Lower lobe of right lung (tissue), 2 donors: ENCODE data around the gene ZFP64. TPM values are rescaled to one million over a fixed set of nuclear protein-coding genes. Genes with fewer than 3 reads are reported as not detected.

Experiments
- ATAC-seq, 2 donors: fragments of 200-7000 bp; cut with Tn5 transposase; one replicate each; pipeline ENCODE4 v1.9.1; 2020 to 2022; ENCODE audit warnings: mild to moderate bottlenecking in 2 of 2, moderate library complexity in 2 of 2
- DNase-seq: peaks from one replicate; pipeline ENCODE4 v3.0.0-alpha.2; 2020
- H3K27ac ChIP-seq: fragments of 200-600 bp; one replicate; pipeline ENCODE4 v1.8.0; 2022
- H3K27me3 ChIP-seq: fragments of 200-600 bp; one replicate; pipeline ENCODE4 v1.8.0; 2022; ENCODE audit warnings: low read depth
- H3K36me3 ChIP-seq: fragments of 200-600 bp; one replicate; pipeline ENCODE4 v1.8.0; 2022; ENCODE audit warnings: mild to moderate bottlenecking
- H3K4me1 ChIP-seq: fragments of 200-600 bp; one replicate; pipeline ENCODE4 v1.8.0; 2022
- H3K4me3 ChIP-seq: fragments of 200-600 bp; one replicate; pipeline ENCODE4 v1.8.0; 2022; ENCODE audit warnings: mild to moderate bottlenecking
- H3K9me3 ChIP-seq: fragments of 200-600 bp; one replicate; pipeline ENCODE4 v1.8.0; 2022
- intact Hi-C: fragments of 100-400 bp; cut with DNase I; formaldehyde crosslinking; loops from one replicate; pipeline ENCODE4 v1.11.0; 2022
- total RNA-seq: library from RNA; stranded (reverse); fragmentation: NEBNext Ultra II Directional; extraction: Animal tissue kit (Norgen Biotek cat#: 25700); gene quantifications from one replicate; pipeline ENCODE4 v1.2.1, GENCODE V29; 2021
- TF ChIP-seq, protein P1 (sequence below): fragments of 200-600 bp; IDR thresholded peaks from one replicate; pipeline ENCODE4 v1.8.0; 2022; ENCODE audit warnings: antibody characterized with exemption, mild to moderate bottlenecking
- donor health status: DM: no; HTN: yes; CAD: no; lungs with severe emphysema.

Gene ZFP64
- total RNA-seq, 1 donor from 2014 or later, result 12.8 TPM

DNA sequence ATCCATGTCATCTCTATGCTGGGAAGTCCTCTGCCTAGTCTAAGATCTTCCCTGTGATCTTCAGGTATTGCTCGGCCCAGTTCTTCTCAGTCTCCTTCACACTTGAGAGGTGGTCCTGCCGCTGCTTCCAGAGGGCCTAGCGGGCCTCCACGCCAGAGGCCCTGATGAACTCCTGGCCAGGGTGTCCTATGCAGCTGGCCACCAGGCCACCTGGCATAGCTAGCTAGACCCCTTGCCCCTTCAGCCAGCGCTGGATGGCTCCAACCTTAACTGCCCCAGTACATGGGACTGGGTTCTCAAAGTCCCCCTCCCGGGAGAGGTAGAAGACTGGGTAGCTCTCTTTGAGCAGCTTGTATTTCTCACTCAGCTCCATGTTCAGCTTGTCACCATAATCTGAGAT, 81.1 kb downstream of the ZFP64 start:
- Histone ChIP-seq H3K36me3 (no peaks in the 10 kb centered on the region), H3K27me3 (peaks cover 14% of the 10 kb centered on the region), H3K4me3 (no peak overlapping the region), H3K4me1 (peaks cover 7% of the 10 kb centered on the region), H3K27ac (no peak overlapping the region), H3K9me3 (no peaks in the 10 kb centered on the region)
- TF ChIP-seq, protein P1, sequence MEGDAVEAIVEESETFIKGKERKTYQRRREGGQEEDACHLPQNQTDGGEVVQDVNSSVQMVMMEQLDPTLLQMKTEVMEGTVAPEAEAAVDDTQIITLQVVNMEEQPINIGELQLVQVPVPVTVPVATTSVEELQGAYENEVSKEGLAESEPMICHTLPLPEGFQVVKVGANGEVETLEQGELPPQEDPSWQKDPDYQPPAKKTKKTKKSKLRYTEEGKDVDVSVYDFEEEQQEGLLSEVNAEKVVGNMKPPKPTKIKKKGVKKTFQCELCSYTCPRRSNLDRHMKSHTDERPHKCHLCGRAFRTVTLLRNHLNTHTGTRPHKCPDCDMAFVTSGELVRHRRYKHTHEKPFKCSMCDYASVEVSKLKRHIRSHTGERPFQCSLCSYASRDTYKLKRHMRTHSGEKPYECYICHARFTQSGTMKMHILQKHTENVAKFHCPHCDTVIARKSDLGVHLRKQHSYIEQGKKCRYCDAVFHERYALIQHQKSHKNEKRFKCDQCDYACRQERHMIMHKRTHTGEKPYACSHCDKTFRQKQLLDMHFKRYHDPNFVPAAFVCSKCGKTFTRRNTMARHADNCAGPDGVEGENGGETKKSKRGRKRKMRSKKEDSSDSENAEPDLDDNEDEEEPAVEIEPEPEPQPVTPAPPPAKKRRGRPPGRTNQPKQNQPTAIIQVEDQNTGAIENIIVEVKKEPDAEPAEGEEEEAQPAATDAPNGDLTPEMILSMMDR, result no peak
- intact Hi-C loops, result no loop called here
- ATAC-seq (no peak), DNase-seq (no peak)

DNA sequence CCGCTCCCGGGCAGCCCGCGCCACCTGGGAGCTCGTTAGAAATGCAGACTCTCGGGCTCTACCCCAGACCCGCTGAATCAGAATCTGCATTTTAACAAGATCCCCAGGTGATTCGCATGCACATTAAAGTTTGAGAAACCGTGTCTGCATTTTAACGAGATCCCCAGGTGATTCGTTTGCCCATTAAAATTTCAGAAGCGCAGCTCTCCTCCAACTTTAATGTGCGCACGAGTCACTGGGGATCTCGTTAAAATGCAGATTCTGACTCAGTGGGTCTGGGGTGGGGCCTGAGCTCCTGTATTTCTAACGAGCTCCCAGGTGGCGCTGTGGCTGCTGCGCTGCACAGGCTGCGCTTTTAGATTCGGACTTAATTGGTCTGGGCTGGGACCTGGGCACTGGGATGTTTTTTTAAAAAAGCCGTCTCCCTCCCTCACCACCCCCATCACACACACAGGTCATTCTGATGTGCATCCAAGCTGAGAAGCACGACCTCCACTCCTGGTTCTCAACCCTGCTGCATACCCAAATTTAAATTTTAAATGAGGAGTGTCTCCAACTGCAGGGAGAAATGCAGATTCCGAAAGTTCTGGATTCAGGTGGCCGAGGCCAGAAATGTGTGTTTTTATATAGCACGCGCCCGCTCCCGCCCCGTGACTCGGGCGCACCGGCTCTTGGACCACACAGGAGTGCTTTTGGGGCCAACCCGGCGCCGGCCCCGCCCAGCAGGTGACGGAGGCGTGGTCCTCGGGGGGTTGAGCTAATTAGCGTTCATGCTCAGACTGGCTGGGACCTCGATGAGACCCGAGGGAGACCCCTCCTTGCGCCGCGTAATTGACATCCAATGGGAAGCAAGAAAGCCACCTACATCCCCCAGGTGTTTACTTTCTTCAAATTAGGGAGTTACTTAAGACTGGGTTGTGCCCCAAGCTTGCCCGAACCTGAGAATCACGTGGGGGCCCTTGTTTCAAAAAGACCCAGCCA, 85.8 kb downstream of the ZFP64 start:
- no peak for DNase-seq
- Histone ChIP-seq H3K4me3 (peak overlapping the region; percentile 42), H3K27ac (no peak overlapping the region), H3K36me3 (no peaks in the 10 kb centered on the region), H3K4me1 (peaks cover 27% of the 10 kb centered on the region), H3K27me3 (peaks cover 37% of the 10 kb centered on the region), H3K9me3 (no peaks in the 10 kb centered on the region)
- TF ChIP-seq, protein P1, result no peak
- ATAC-seq, result peak in 1 of 2 donors; percentile 28
- intact Hi-C loops, result no loop called here

DNA sequence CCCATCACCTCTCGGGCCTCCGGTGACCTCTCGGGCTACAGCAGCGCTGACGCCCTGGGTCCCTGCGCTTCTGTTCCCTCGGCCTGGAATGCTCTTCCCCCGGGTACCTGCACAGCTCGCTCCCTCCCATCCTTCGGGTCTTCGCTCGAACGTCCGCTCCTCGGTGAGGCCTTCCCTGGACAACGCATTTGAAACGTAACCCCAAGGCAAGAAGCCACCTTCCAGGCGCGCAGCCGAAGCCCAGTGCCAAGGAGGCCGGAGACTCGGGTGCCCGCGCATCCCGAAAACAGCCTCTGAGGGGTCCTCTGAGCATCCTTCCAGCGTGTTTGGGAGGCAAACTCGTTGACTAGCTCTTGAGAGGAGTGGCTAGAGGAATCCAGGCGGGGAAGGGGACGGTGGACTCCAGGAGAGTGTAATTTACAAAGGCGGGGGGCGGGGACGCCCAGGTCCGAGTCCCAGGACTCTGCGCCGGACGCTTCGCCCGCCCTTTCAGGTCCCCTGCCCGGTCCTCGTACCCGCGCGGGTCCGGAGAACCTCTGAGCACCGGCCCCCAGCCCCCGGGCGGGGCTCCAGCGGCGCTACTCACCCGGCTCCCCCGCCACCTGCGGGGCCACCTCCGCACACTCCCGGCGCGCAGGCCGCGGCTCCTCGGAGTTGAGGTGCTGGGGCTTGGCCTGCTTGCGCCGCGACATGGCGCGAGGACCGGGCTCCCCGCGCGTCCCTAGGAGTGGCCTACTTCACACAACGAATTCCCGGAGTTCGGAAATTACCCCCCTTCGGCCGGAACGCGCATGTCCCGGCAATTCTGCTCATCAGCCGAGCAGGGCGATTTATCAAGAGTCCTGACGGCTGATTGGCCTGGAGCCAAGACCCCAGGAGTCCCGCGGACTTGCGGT, 86.8 kb downstream of the ZFP64 start:
- Histone ChIP-seq H3K27ac (no peak overlapping the region), H3K36me3 (no peaks in the 10 kb centered on the region), H3K27me3 (peaks cover 37% of the 10 kb centered on the region), H3K4me3 (peak overlapping the region; percentile 42), H3K9me3 (no peaks in the 10 kb centered on the region), H3K4me1 (peaks cover 27% of the 10 kb centered on the region)
- intact Hi-C loops, result no loop called here
- peak; percentile 44 to 51 for ATAC-seq
- no peak for DNase-seq
- TF ChIP-seq, protein P1, result no peak

DNA sequence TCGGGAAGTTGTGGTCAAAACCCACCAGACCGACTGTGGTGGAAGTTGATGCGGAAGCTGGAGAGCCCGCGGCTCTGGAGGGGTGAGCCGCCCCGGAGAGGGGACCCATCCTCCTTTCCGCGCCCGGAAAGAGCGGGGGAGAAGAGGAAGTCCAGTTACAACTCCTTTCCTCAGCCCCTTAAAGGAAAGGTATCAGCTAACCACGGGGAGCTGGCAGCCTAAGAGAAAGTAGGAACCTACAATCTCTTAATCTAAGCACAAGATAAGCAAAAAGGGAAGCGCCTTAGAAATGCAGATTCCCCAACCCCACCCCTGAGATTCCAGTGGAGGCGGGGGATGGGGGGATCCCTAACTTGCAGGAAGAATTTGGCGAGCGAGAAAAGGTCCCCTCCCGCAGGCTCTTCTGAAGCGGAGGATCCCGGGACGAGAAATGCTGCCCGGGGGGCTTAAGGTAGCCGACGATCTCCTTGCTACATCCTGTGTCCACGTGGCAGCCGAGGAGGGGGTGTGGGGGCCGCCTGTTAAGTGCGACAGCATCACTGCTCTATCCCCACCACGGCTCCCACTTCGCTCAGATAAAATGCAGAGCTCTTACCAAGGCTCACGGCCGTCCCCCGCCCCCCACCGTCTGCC, 87.5 kb downstream of the ZFP64 start:
- peaks cover 27% of the 10 kb centered on the region for H3K4me1 ChIP-seq
- TF ChIP-seq, protein P1, result no peak
- no peak for DNase-seq
- H3K9me3 ChIP-seq, result no peaks in the 10 kb centered on the region
- H3K27me3 ChIP-seq, result peaks cover 37% of the 10 kb centered on the region
- no peaks in the 10 kb centered on the region for H3K36me3 ChIP-seq
- H3K4me3 ChIP-seq, result peak overlapping the region; percentile 42
- no peak overlapping the region for H3K27ac ChIP-seq
- ATAC-seq, result peak in 1 of 2 donors; percentile 22
- intact Hi-C loops, result no loop called here

DNA sequence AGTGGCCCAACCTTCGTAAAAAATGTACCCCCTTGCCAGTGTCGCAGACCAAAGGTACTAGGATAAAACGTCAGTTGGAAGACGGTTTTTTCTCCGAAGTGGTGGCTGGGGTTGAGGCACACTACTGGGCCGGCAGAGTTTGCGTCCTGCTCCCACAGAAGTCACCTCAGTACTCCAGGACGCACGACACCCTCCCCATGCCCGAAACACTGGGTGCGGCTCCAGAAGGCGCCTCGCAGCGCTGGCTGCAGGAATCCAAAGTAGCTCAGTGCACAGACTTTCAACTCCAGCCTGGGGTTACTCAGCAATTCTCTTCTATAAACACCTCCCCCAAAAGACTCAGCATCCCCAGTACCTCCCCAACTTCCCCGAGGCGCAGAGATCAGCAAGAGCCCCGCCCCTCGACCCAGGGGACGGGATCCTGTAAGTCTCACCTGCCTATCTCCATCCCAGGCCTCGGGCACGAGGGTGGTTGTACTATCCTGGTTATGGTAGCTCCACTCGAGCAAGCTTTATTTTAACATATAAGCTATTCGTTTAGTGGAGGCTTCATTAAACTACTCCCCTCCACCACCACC, 88.2 kb downstream of the ZFP64 start:
- ATAC-seq, result peak in 1 of 2 donors; percentile 5
- no peaks in the 10 kb centered on the region for H3K36me3 ChIP-seq
- H3K4me1 ChIP-seq, result peaks cover 27% of the 10 kb centered on the region
- TF ChIP-seq, protein P1, result no peak
- no peak overlapping the region for H3K27ac ChIP-seq
- no peaks in the 10 kb centered on the region for H3K9me3 ChIP-seq
- intact Hi-C loops, result no loop called here
- peaks cover 37% of the 10 kb centered on the region for H3K27me3 ChIP-seq
- H3K4me3 ChIP-seq, result peak overlapping the region; percentile 42
- DNase-seq, result no peak
